Skeletal muscle satellite cell (primary cell): Measurements from ENCODE around the gene STRAP.
"Not testable (repeated sequence)": the region's sequence is repeated elsewhere in the genome, so short reads cannot be mapped to it uniquely, and the experiment has no call there.

Experiments
- H3K27me3 ChIP-seq: 2 replicates; pipeline ENCODE4 v1.7.0; 2013; ENCODE audit warnings: low read length; ENCODE audit not compliant: control insufficient read depth, insufficient read depth
- H3K36me3 ChIP-seq: 2 replicates; pipeline ENCODE4 v1.7.0; 2013; ENCODE audit warnings: mild to moderate bottlenecking, control low read depth, low read length; ENCODE audit not compliant: insufficient read depth
- H3K4me1 ChIP-seq: 2 replicates; pipeline ENCODE4 v1.7.0; 2013; ENCODE audit warnings: low read length; ENCODE audit not compliant: control insufficient read depth, insufficient read depth
- H3K4me2 ChIP-seq: 2 replicates; pipeline ENCODE4 v1.7.0; 2013; ENCODE audit warnings: mild to moderate bottlenecking, low read length
- H3K4me3 ChIP-seq: 2 replicates; pipeline ENCODE4 v1.7.0; 2013; ENCODE audit warnings: low read length
- H3K9ac ChIP-seq: 2 replicates; pipeline ENCODE4 v1.7.0; 2013; ENCODE audit warnings: mild to moderate bottlenecking, low read depth, low read length, moderate library complexity
- H3K9me3 ChIP-seq: replicated peaks from 2 replicates; pipeline ENCODE4 v1.7.0; 2013; ENCODE audit warnings: mild to moderate bottlenecking, control low read depth, low read length

STRAP gene

GRCh38 chr12:15874556-15875145 lies 7.5 kb upstream of the STRAP start:
- H3K4me3 ChIP-seq, H3K36me3 ChIP-seq, H3K4me1 ChIP-seq, H3K9ac ChIP-seq, H3K4me2 ChIP-seq, H3K27me3 ChIP-seq, H3K9me3 ChIP-seq: not testable (repeated sequence)

GRCh38 chr12:15875863-15876262 lies 6.3 kb upstream of the STRAP start:
- Histone ChIP-seq H3K27me3 (no peaks in the 10 kb centered on the region), H3K9me3 (no peaks in the 10 kb centered on the region), H3K4me1 (peaks cover under 1% of the 10 kb centered on the region), H3K9ac (no peak overlapping the region), H3K4me3 (no peak overlapping the region), H3K4me2 (no peak overlapping the region), H3K36me3 (no peaks in the 10 kb centered on the region)

- Histone ChIP-seq H3K9ac (no peak overlapping the region), H3K4me1 (peaks cover 3% of the 10 kb centered on the region), H3K4me3 (no peak overlapping the region)
Observed at GRCh38 chr12:15879413-15879812, 2.8 kb upstream of the STRAP start.

GRCh38 chr12:15880721-15881120 lies 1.5 kb upstream of the STRAP start:
- Histone ChIP-seq H3K9me3 (no peaks in the 10 kb centered on the region), H3K36me3 (peaks cover 11% of the 10 kb centered on the region), H3K4me3 (no peak overlapping the region), H3K4me1 (peaks cover 9% of the 10 kb centered on the region), H3K9ac (no peak overlapping the region), H3K27me3 (no peaks in the 10 kb centered on the region), H3K4me2 (no peak overlapping the region)

More at GRCh38 chr12:15879413-15879812, 2.8 kb upstream of the STRAP start:
- H3K27me3 ChIP-seq, result no peaks in the 10 kb centered on the region
- H3K4me2 ChIP-seq, result no peak overlapping the region
- H3K9me3 ChIP-seq, result no peaks in the 10 kb centered on the region
- H3K36me3 ChIP-seq, result peaks cover 3% of the 10 kb centered on the region

GRCh38 chr12:15883536-15883935 lies 1.3 kb downstream of the STRAP start:
- Histone ChIP-seq H3K36me3 (peaks cover 37% of the 10 kb centered on the region), H3K27me3 (no peaks in the 10 kb centered on the region), H3K4me3 (peak overlapping the region; percentile 96), H3K9me3 (no peaks in the 10 kb centered on the region), H3K4me1 (peaks cover 36% of the 10 kb centered on the region), H3K4me2 (peak overlapping the region; percentile 98), H3K9ac (peak overlapping the region; percentile 100)

GRCh38 chr12:15886372-15887042 lies 4.3 kb downstream of the STRAP start:
- H3K27me3 ChIP-seq, result no peaks in the 10 kb centered on the region
- H3K9ac ChIP-seq, result no peak overlapping the region
- peak overlapping the region; percentile 36 for H3K4me2 ChIP-seq
- H3K4me3 ChIP-seq, result peak overlapping the region; percentile 35
- H3K36me3 ChIP-seq, result peaks cover 51% of the 10 kb centered on the region
- peaks cover 34% of the 10 kb centered on the region for H3K4me1 ChIP-seq
- no peaks in the 10 kb centered on the region for H3K9me3 ChIP-seq

GRCh38 chr12:15887043-15887817 lies 5.0 kb downstream of the STRAP start:
- Histone ChIP-seq H3K27me3 (no peaks in the 10 kb centered on the region), H3K9ac (no peak overlapping the region), H3K4me1 (peaks cover 34% of the 10 kb centered on the region), H3K36me3 (peaks cover 58% of the 10 kb centered on the region), H3K9me3 (no peaks in the 10 kb centered on the region), H3K4me2 (peak overlapping the region; percentile 36), H3K4me3 (no peak overlapping the region)

- H3K27me3 ChIP-seq, result no peaks in the 10 kb centered on the region
- no peak overlapping the region for H3K4me3 ChIP-seq
- no peak overlapping the region for H3K9ac ChIP-seq
- no peak overlapping the region for H3K4me2 ChIP-seq
- peaks cover 69% of the 10 kb centered on the region for H3K36me3 ChIP-seq
- no peaks in the 10 kb centered on the region for H3K9me3 ChIP-seq
- peaks cover 19% of the 10 kb centered on the region for H3K4me1 ChIP-seq
Observed at GRCh38 chr12:15892645-15893259, 10.6 kb downstream of the STRAP start.

GRCh38 chr12:15893260-15893659 lies 11.1 kb downstream of the STRAP start:
- Histone ChIP-seq H3K27me3 (no peaks in the 10 kb centered on the region), H3K4me1 (peaks cover 14% of the 10 kb centered on the region), H3K4me3 (no peak overlapping the region), H3K9me3 (no peaks in the 10 kb centered on the region), H3K9ac (no peak overlapping the region), H3K4me2 (no peak overlapping the region), H3K36me3 (peaks cover 67% of the 10 kb centered on the region)

GRCh38 chr12:15896867-15897266 lies 14.7 kb downstream of the STRAP start:
- no peak overlapping the region for H3K9ac ChIP-seq
- H3K9me3 ChIP-seq, result no peaks in the 10 kb centered on the region
- H3K27me3 ChIP-seq, result no peaks in the 10 kb centered on the region
- peaks cover 83% of the 10 kb centered on the region for H3K36me3 ChIP-seq
- no peak overlapping the region for H3K4me3 ChIP-seq
- H3K4me2 ChIP-seq, result no peak overlapping the region
- H3K4me1 ChIP-seq, result peaks cover 11% of the 10 kb centered on the region

- Histone ChIP-seq H3K9ac (no peak overlapping the region), H3K27me3 (no peaks in the 10 kb centered on the region), H3K4me2 (no peak overlapping the region), H3K4me3 (no peak overlapping the region), H3K36me3 (peaks cover 83% of the 10 kb centered on the region), H3K4me1 (peaks cover 11% of the 10 kb centered on the region), H3K9me3 (no peaks in the 10 kb centered on the region)
Observed at GRCh38 chr12:15897433-15897832, 15.2 kb downstream of the STRAP start.
